Measurements from ENCODE around the gene ABAT. TPM values are rescaled to one million over a fixed set of nuclear protein-coding genes. Genes with fewer than 3 reads are reported as not detected.
"Not testable (repeated sequence)": the region's sequence is repeated elsewhere in the genome, so short reads cannot be mapped to it uniquely, and the experiment has no call there.

The ABAT gene
- total RNA-seq, 2 experiments from 2014 or later, result 4.0 to 7.8 TPM

DNA sequence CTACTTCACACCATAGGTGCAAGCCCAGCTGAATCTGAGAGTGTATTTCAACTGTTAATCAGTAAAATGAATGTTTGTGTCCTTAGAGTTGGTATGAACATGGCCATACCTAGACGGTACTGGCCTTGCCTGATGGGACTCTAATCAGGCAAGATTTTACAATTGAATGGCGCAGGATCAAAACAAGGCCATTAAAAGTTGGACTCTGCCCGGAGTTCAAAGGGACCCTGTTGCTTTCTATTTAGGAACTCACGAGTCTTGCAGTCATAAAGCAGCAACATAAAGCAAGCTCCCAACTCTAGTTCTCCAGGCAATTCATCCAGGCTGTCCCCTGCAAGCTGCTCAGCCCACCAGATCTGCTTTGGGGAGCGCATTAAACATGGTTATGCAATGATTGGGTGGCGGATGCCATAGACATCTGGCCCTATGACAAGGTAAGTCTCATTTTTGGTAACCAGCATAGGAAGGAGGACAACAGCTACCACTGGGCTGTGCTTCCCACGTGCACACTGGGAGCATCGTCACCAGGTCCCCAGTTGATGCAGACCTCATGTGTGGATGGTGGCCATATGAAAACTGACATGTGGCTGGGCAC lies 114.3 kb downstream of the ABAT start:
- Mint-ChIP-seq H3K4me3 (no peak overlapping the region), H3K9me3 (ENCODE audit: low read depth) (no peaks in the 10 kb centered on the region), H3K27ac (no peak overlapping the region), H3K4me1 (peaks cover 5% of the 10 kb centered on the region), H3K36me3 (no peaks in the 10 kb centered on the region), H3K27me3 (no peaks in the 10 kb centered on the region)
- CTCF ChIA-PET, result interaction anchor here (1.5 kb wide), 1 partner anchor 91 kb away, joined by 4 read pairs; no protein-coding TSS in a partner anchor
- ATAC-seq (no peak), DNase-seq (no peak)

DNA sequence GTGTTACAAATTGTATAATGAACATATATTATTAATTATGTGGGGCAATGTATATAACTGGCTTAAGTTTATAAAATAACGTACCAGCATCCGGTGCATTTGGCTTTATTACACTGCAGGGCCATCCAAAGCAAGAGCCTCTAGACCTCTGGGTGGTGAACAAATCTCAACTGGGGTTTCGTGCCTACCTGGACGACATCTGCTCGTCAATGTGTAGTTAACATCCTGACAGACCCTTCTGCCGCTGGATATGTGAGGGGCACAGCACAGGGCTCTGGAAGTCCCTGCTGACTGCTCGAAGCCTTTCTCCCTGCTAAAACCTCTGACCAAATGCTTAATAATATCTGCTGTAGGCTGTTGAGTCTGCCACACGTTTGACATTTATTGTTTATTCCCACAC lies 120.7 kb downstream of the ABAT start:
- no peak for DNase-seq
- Mint-ChIP-seq H3K4me1 (peaks cover 40% of the 10 kb centered on the region), H3K27me3 (no peaks in the 10 kb centered on the region), H3K27ac (no peak overlapping the region), H3K9me3 (ENCODE audit: low read depth) (no peaks in the 10 kb centered on the region), H3K4me3 (no peak overlapping the region), H3K36me3 (peaks cover 10% of the 10 kb centered on the region)
- CTCF ChIA-PET, result no interaction called here
- ATAC-seq, result no peak

GRCh38 chr16:8795818-8796217 lies 121.4 kb downstream of the ABAT start:
- no peak overlapping the region for H3K27ac Mint-ChIP-seq
- peaks cover 42% of the 10 kb centered on the region for H3K4me1 Mint-ChIP-seq
- ATAC-seq (no peak), DNase-seq (no peak)
- H3K4me3 Mint-ChIP-seq, result peak overlapping the region; percentile 91
- H3K36me3 Mint-ChIP-seq, result peaks cover 10% of the 10 kb centered on the region
- no peaks in the 10 kb centered on the region for H3K9me3 Mint-ChIP-seq (ENCODE audit: low read depth)
- no peaks in the 10 kb centered on the region for H3K27me3 Mint-ChIP-seq
- CTCF ChIA-PET, result interaction anchor here (1.0 to 3.1 kb wide), 3 partner anchors 83 to 226 kb away, joined by 4 to 10 read pairs (median 4); no protein-coding TSS in a partner anchor

- no peak for ATAC-seq
- Mint-ChIP-seq H3K27ac (peak overlapping the region; percentile 91), H3K4me3 (peak overlapping the region; percentile 91), H3K36me3 (peaks cover 14% of the 10 kb centered on the region), H3K9me3 (ENCODE audit: low read depth) (no peaks in the 10 kb centered on the region), H3K4me1 (peaks cover 47% of the 10 kb centered on the region), H3K27me3 (no peaks in the 10 kb centered on the region)
- DNase-seq, result no peak
- CTCF ChIA-PET, result interaction anchor here (0.9 to 3.1 kb wide), 6 partner anchors 13 to 227 kb away, joined by 3 to 10 read pairs (median 4); partner anchors contain the start of gene CARHSP1
Observed at GRCh38 chr16:8796469-8797363, 122.3 kb downstream of the ABAT start.

DNA sequence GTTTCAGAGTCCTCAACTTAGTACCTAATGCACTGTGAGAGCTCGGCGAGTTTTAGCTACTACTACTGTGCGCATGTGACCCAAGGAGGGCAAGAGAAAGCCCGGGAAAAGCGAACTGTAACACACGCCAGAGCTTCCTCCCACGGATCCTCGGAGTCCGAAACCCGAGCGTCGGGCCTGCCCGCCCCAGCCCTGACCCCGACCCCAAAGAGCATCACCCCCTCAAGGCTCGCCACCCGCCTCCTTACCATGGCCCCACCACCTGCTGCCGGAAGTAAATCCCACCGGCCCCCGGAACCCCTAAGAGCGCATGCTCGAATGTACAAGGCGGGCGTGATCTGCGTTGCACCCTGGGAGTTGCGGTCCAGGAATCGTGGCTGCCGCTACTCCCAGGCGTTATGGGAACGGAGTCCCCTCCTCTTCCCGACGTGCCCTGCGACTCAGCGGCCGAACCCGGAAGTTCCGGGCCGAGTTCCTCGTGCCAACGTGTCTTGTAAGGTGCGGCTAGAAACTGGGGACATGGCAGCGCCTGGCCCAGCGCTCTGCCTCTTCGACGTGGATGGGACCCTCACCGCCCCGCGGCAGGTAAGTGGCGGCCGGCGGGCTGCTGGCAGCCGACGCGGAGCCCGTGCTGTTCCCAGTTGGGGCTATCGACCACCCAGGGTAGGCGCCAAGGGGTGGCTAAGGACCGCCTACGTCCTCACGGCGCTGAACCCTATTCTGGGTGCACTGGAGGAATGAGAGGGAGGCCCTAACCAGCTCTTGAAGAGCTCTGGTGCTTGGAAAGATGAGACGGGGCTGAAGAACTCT lies 123.2 kb downstream of the ABAT start, which contains the start of the genes PMM2 and TMEM186:
TSS of gene PMM2 (plus strand) at position 476 of the 810 bp plus-strand sequence. CDS start at position 520, 44 bp downstream.
TSS of gene TMEM186 (minus strand) at position 276 of the 810 bp plus-strand sequence. CDS start at position 251, 25 bp downstream.
- Mint-ChIP-seq H3K9me3 (ENCODE audit: low read depth) (no peaks in the 10 kb centered on the region), H3K4me1 (peaks cover 44% of the 10 kb centered on the region), H3K36me3 (peaks cover 20% of the 10 kb centered on the region), H3K27ac (peak within 1 kb of the TSS; percentile 91), H3K27me3 (no peaks in the 10 kb centered on the region), H3K4me3 (peak within 1 kb of the TSS; percentile 91)
- CTCF ChIA-PET, result interaction anchor here (0.8 to 3.1 kb wide), 6 partner anchors 12 to 83 kb away, joined by 3 to 10 read pairs (median 4); partner anchors contain the start of gene CARHSP1
- DNase-seq, result peak; percentile 98
- peak; percentile 92 for ATAC-seq

GRCh38 chr16:8798174-8798527 lies 123.7 kb downstream of the ABAT start:
- peak overlapping the region; percentile 91 for H3K4me3 Mint-ChIP-seq
- H3K36me3 Mint-ChIP-seq, result peaks cover 25% of the 10 kb centered on the region
- CTCF ChIA-PET, result interaction anchor here (0.8 to 3.1 kb wide), 3 partner anchors 19 to 82 kb away, joined by 3 to 10 read pairs (median 4); no protein-coding TSS in a partner anchor
- peak overlapping the region; percentile 91 for H3K27ac Mint-ChIP-seq
- peak; percentile 14 for ATAC-seq
- no peaks in the 10 kb centered on the region for H3K9me3 Mint-ChIP-seq (ENCODE audit: low read depth)
- no peak for DNase-seq
- H3K4me1 Mint-ChIP-seq, result peaks cover 47% of the 10 kb centered on the region
- no peaks in the 10 kb centered on the region for H3K27me3 Mint-ChIP-seq

- peaks cover 28% of the 10 kb centered on the region for H3K36me3 Mint-ChIP-seq
- H3K27ac Mint-ChIP-seq, result peak overlapping the region; percentile 91
- DNase-seq (peak; percentile 46), ATAC-seq (no peak)
- CTCF ChIA-PET, result interaction anchor here (0.8 to 3.1 kb wide), 3 partner anchors 19 to 81 kb away, joined by 3 to 10 read pairs (median 3); no protein-coding TSS in a partner anchor
- no peaks in the 10 kb centered on the region for H3K9me3 Mint-ChIP-seq (ENCODE audit: low read depth)
- H3K4me3 Mint-ChIP-seq, result peak overlapping the region; percentile 91
- no peaks in the 10 kb centered on the region for H3K27me3 Mint-ChIP-seq
- H3K4me1 Mint-ChIP-seq, result peaks cover 50% of the 10 kb centered on the region
Observed at GRCh38 chr16:8798535-8799157, 124.2 kb downstream of the ABAT start.

- no peak for DNase-seq
- Mint-ChIP-seq H3K27me3 (no peaks in the 10 kb centered on the region), H3K27ac (no peak overlapping the region), H3K36me3 (peaks cover 43% of the 10 kb centered on the region), H3K4me3 (no peak overlapping the region), H3K4me1 (peaks cover 35% of the 10 kb centered on the region), H3K9me3 (ENCODE audit: low read depth) (no peaks in the 10 kb centered on the region)
- ATAC-seq, result no peak
- CTCF ChIA-PET, result interaction anchor here (1.0 to 1.4 kb wide), 3 partner anchors 78 to 331 kb away, joined by 3 to 6 read pairs (median 4); no protein-coding TSS in a partner anchor
Observed at GRCh38 chr16:8801701-8802100, 127.3 kb downstream of the ABAT start.

GRCh38 chr16:8803733-8804132 lies 129.3 kb downstream of the ABAT start:
- DNase-seq; H3K27ac Mint-ChIP-seq; ATAC-seq; H3K27me3 Mint-ChIP-seq; CTCF ChIA-PET; H3K9me3 Mint-ChIP-seq (ENCODE audit: low read depth); H3K4me3 Mint-ChIP-seq: not testable (repeated sequence)
- Mint-ChIP-seq H3K4me1 (peaks cover 28% of the 10 kb centered on the region), H3K36me3 (peaks cover 52% of the 10 kb centered on the region)

- H3K4me1 Mint-ChIP-seq, result peaks cover 23% of the 10 kb centered on the region
- no peak overlapping the region for H3K27ac Mint-ChIP-seq
- no peaks in the 10 kb centered on the region for H3K27me3 Mint-ChIP-seq
- H3K36me3 Mint-ChIP-seq, result peaks cover 54% of the 10 kb centered on the region
- no peak overlapping the region for H3K4me3 Mint-ChIP-seq
- ATAC-seq, result no peak
- CTCF ChIA-PET, result no interaction called here
- H3K9me3 Mint-ChIP-seq (ENCODE audit: low read depth), result no peaks in the 10 kb centered on the region
- DNase-seq, result no peak
Observed at GRCh38 chr16:8804313-8804712, 129.9 kb downstream of the ABAT start.

DNA sequence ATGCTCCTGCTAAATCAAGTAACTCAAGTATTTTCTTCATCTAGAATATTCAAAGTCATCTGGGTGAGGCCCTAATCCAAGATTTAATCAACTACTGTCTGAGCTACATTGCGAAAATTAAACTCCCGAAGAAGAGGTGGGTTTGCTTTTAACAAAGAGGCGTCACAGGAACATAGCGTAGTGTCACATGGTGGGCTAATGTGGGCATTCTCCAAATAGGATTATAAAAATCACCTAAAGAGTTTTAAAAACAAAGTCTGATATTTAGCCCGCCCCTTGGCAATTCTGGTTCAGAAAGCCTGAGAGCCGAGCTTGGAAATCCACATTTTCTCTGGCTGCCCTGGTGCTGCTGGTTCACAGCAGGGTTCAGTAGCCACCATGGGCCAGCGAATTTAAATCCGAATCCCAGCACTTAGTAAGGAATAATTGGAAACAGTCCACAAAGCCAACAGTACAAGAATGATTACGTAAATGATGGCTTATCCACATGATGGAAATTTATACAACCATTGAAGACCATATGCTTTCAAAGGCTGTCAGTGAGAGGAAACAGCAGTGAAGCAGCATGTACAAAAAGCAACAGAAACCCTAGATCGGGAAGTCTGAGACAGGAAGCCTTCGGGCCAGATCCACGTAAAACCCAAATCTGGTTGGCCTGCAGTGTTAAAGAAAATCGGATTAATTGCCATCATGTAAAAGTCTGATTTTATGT lies 132.0 kb downstream of the ABAT start:
- Mint-ChIP-seq H3K9me3 (ENCODE audit: low read depth) (no peaks in the 10 kb centered on the region), H3K27me3 (no peaks in the 10 kb centered on the region), H3K36me3 (peaks cover 60% of the 10 kb centered on the region), H3K27ac (no peak overlapping the region), H3K4me1 (peaks cover 11% of the 10 kb centered on the region), H3K4me3 (no peak overlapping the region)
- DNase-seq (no peak), ATAC-seq (no peak)
- CTCF ChIA-PET, result interaction anchor here (1.0 to 2.0 kb wide), 2 partner anchors 74 to 130 kb away, joined by 3 to 5 read pairs; no protein-coding TSS in a partner anchor

GRCh38 chr16:8807189-8807588 lies 132.8 kb downstream of the ABAT start:
- Mint-ChIP-seq H3K36me3 (peaks cover 57% of the 10 kb centered on the region), H3K4me1 (peaks cover 9% of the 10 kb centered on the region), H3K9me3 (ENCODE audit: low read depth) (no peaks in the 10 kb centered on the region), H3K4me3 (no peak overlapping the region), H3K27me3 (no peaks in the 10 kb centered on the region), H3K27ac (no peak overlapping the region)
- CTCF ChIA-PET, result interaction anchor here (1.0 to 2.0 kb wide), 2 partner anchors 73 to 129 kb away, joined by 3 to 5 read pairs; no protein-coding TSS in a partner anchor
- ATAC-seq, result no peak
- DNase-seq, result no peak
